CD14-positive monocyte (primary cell): Measurements from ENCODE around the gene IL3RA. TPM values are rescaled to one million over a fixed set of nuclear protein-coding genes. Genes with fewer than 3 reads are reported as not detected.
A peak's percentile ranks its signal among the peaks of the same experiment; 100 is the strongest.

Source experiments
- DNase-seq, 3 donors: peaks; one replicate each; pipeline ENCODE4 v3.0.0-alpha.2; 2011 to 2022
- H2AFZ ChIP-seq: 2 replicates; pipeline ENCODE4 v1.6.0; 2012; ENCODE audit warnings: mild to moderate bottlenecking, low read depth, low read length, inconsistent platforms; ENCODE audit not compliant: insufficient read depth, poor library complexity, severe bottlenecking
- H3K27ac ChIP-seq, 2 donors: 1 replicate in 1 of 2; 2 replicates in 1 of 2; pipeline ENCODE4 v1.5.1; 2012 to 2013; ENCODE audit warnings: low read length in 2 of 2, control low read depth in 1 of 2, inconsistent platforms in 1 of 2, low read depth in 1 of 2, mild to moderate bottlenecking in 1 of 2
- H3K27me3 ChIP-seq, 2 donors: one replicate each; pipeline versions ENCODE4 v1.6.0 to v1.6.1; 2011 to 2013; ENCODE audit warnings: low read length in 2 of 2; ENCODE audit not compliant: control insufficient read depth in 2 of 2, insufficient read depth in 2 of 2
- H3K36me3 ChIP-seq, 2 donors: replicated peaks in 1 of 2; 1 replicate in 1 of 2; 2 replicates in 1 of 2; pipeline versions ENCODE4 v1.5.1 to v1.6.1; 2012 to 2013; ENCODE audit warnings: low read length in 2 of 2, control low read depth in 1 of 2, inconsistent platforms in 1 of 2, mild to moderate bottlenecking in 1 of 2; ENCODE audit not compliant: insufficient read depth in 2 of 2, control insufficient read depth in 1 of 2
- H3K4me1 ChIP-seq, 2 donors: 1 replicate in 1 of 2; 2 replicates in 1 of 2; pipeline versions ENCODE4 v1.5.1 to v1.6.1; 2012 to 2013; ENCODE audit warnings: low read length in 2 of 2, control low read depth in 1 of 2, inconsistent platforms in 1 of 2, mild to moderate bottlenecking in 1 of 2, moderate library complexity in 1 of 2; ENCODE audit not compliant: insufficient read depth in 2 of 2, control insufficient read depth in 1 of 2
- H3K4me2 ChIP-seq: replicated peaks from 2 replicates; pipeline ENCODE3; 2012; ENCODE audit warnings: low read length, moderate library complexity, mild to moderate bottlenecking; ENCODE audit not compliant: poor library complexity, severe bottlenecking; ENCODE audit errors: extremely low read depth
- H3K4me3 ChIP-seq, 3 experiments: fragments of 200-600 bp in 1 of 3; sonication (generic) in 1 of 3; replicated peaks in 1 of 3; 1 replicate in 2 of 3; 2 replicates in 1 of 3; pipeline ENCODE4 v1.5.1; 2011 to 2013; ENCODE audit warnings: low read length in 3 of 3, mild to moderate bottlenecking in 3 of 3, control low read depth in 2 of 3, low read depth in 2 of 3, inconsistent platforms in 1 of 3, moderate library complexity in 1 of 3
- H3K79me2 ChIP-seq: 2 replicates; pipeline ENCODE4 v1.6.0; 2012; ENCODE audit warnings: mild to moderate bottlenecking, control low read depth, inconsistent platforms, low read length, moderate library complexity; ENCODE audit not compliant: insufficient read depth
- H3K9ac ChIP-seq: 2 replicates; pipeline ENCODE4 v1.6.0; 2017; ENCODE audit warnings: low read length, mild to moderate bottlenecking; ENCODE audit not compliant: insufficient read depth, poor library complexity, severe bottlenecking
- H3K9me3 ChIP-seq, 2 donors: replicated peaks in 1 of 2; 1 replicate in 1 of 2; 2 replicates in 1 of 2; pipeline versions ENCODE4 v1.5.1 to v1.6.1; 2012 to 2013; ENCODE audit warnings: low read length in 2 of 2, control low read depth in 1 of 2; ENCODE audit not compliant: control insufficient read depth in 1 of 2, insufficient read depth in 1 of 2
- H4K20me1 ChIP-seq: 2 replicates; pipeline ENCODE4 v1.6.0; 2012; ENCODE audit warnings: mild to moderate bottlenecking, low read length, control low read depth, moderate library complexity; ENCODE audit not compliant: insufficient read depth
- H3K27ac Mint-ChIP-seq, 7 donors: one replicate each; pipeline ENCODE4 v1.8.0; 2020; ENCODE audit warnings: mild to moderate bottlenecking in 7 of 7, mixed read lengths in 7 of 7, moderate library complexity in 6 of 7, inconsistent platforms in 2 of 7
- H3K27me3 Mint-ChIP-seq, 3 donors: one replicate each; pipeline ENCODE4 v1.8.0; 2021 to 2022; ENCODE audit warnings: low read depth in 3 of 3, mild to moderate bottlenecking in 3 of 3, mixed read lengths in 3 of 3, moderate library complexity in 3 of 3, inconsistent platforms in 1 of 3
- H3K36me3 Mint-ChIP-seq, 2 donors: one replicate each; pipeline ENCODE4 v1.8.0; 2020; ENCODE audit warnings: mixed read lengths in 2 of 2, inconsistent platforms in 1 of 2, mild to moderate bottlenecking in 1 of 2
- H3K4me1 Mint-ChIP-seq: one replicate; pipeline ENCODE4 v1.8.0; 2020; ENCODE audit warnings: mild to moderate bottlenecking, mixed read lengths
- H3K4me3 Mint-ChIP-seq, 2 donors: one replicate each; pipeline ENCODE4 v1.8.0; 2020; ENCODE audit warnings: mild to moderate bottlenecking in 2 of 2, mixed read lengths in 2 of 2, moderate library complexity in 1 of 2
- H3K9me3 Mint-ChIP-seq, 7 donors: one replicate each; pipeline ENCODE4 v1.8.0; 2020 to 2022; ENCODE audit warnings: mixed read lengths in 7 of 7, mild to moderate bottlenecking in 6 of 7, moderate library complexity in 6 of 7, inconsistent platforms in 2 of 7
- WGBS: methylation state at CpG from one replicate; pipeline ENCODE4 v1.1.5; 2013; ENCODE audit warnings: missing lambda C conversion rate; ENCODE audit not compliant: insufficient coverage; 5-methylcytosine and 5-hydroxymethylcytosine counted together
- intact Hi-C, 2 donors: fragments of 100-400 bp; cut with micrococcal nuclease; formaldehyde crosslinking; loops; one replicate each; pipeline versions ENCODE4 v1.15.0 to v1.15.1; 2023
- polyA plus RNA-seq, 3 donors: library from polyadenylated mRNA; depleted of rRNA in 1 of 3; unstranded in 2 of 3; stranded (reverse) in 1 of 3; fragments of 300-500 nt in 2 of 3; fragments of >200 nt in 1 of 3; fragmentation: Illumina TruSeq in 2 of 3; gene quantifications; 1 replicate in 2 of 3; 2 replicates in 1 of 3; pipeline ENCODE4 v1.2.3, GENCODE V29; 2012 to 2021
- TF ChIP-seq, protein P1 (sequence below): fragments of 200-600 bp; IDR thresholded peaks from one replicate; pipeline ENCODE4 v1.8.0; 2022; ENCODE audit warnings: antibody characterized with exemption, mild to moderate bottlenecking

IL3RA gene
- polyA plus RNA-seq, 3 donors: 2.9 to 12.0 (median 4.4) TPM

DNA sequence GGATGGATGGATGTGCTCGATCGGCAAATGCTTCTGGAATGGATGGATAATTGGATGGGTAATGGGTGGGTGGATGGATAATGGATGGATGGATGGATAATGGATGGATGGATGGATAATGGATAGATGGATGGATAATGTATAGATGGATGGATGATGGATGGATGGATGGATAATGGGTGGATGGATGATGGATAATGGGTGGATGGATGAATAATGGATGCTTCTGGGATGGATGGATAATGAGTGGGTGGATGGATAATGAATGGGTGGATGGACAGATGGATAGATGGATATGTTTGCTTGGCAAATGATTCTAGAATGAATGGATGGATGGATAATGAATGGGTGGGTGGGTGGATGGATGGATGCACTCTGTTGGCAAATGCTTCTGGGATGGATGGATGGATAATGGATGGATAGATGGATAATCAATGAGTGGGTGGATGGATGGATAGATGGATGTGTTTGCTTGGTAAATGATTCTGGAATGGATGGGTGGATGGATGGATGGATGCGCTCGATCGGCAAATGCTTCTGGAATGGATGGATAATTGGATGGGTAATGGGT is 59.1 kb downstream of the IL3RA start:
- Mint-ChIP-seq H3K4me3 (no peak overlapping the region), H3K36me3 (peaks cover 27 to 52% of the 10 kb centered on the region in 2 donors), H3K27me3 (no peaks in the 10 kb centered on the region), H3K27ac (peak overlapping the region in 2 of 7 donors; percentile 1 to 16), H3K4me1 (peaks cover 17% of the 10 kb centered on the region), H3K9me3 (peaks cover 0 to 1% (median 0%) of the 10 kb centered on the region in 7 donors)
- H3K36me3 ChIP-seq: peaks cover 20 to 49% of the 10 kb centered on the region in 2 donors
- DNase-seq: no peak
- no peak overlapping the region for H3K4me2 ChIP-seq
- no peak overlapping the region for H2AFZ ChIP-seq
- WGBS: 98% methylated on average over 5 of the region's 5 CpGs
- no peak overlapping the region for H3K4me3 ChIP-seq
- H3K27ac ChIP-seq: no peak overlapping the region
- intact Hi-C loops: loop anchor here in 1 of 2 donors (10.0 kb wide), 3 partner anchors 71 to 199 kb away; partner anchors contain the start of gene AKAP17A
- peaks cover 49% of the 10 kb centered on the region for H3K79me2 ChIP-seq
- H3K9me3 ChIP-seq: no peaks in the 10 kb centered on the region
- peaks cover 36% of the 10 kb centered on the region for H4K20me1 ChIP-seq
- H3K9ac ChIP-seq: no peak overlapping the region
- TF ChIP-seq, protein P1, sequence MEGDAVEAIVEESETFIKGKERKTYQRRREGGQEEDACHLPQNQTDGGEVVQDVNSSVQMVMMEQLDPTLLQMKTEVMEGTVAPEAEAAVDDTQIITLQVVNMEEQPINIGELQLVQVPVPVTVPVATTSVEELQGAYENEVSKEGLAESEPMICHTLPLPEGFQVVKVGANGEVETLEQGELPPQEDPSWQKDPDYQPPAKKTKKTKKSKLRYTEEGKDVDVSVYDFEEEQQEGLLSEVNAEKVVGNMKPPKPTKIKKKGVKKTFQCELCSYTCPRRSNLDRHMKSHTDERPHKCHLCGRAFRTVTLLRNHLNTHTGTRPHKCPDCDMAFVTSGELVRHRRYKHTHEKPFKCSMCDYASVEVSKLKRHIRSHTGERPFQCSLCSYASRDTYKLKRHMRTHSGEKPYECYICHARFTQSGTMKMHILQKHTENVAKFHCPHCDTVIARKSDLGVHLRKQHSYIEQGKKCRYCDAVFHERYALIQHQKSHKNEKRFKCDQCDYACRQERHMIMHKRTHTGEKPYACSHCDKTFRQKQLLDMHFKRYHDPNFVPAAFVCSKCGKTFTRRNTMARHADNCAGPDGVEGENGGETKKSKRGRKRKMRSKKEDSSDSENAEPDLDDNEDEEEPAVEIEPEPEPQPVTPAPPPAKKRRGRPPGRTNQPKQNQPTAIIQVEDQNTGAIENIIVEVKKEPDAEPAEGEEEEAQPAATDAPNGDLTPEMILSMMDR: no peak
- no peaks in the 10 kb centered on the region for H3K27me3 ChIP-seq
- peaks cover 12 to 23% of the 10 kb centered on the region in 2 donors for H3K4me1 ChIP-seq

GRCh38 chrX:1397001-1397400 is 60.4 kb downstream of the IL3RA start:
- no peak overlapping the region for H3K4me3 ChIP-seq
- TF ChIP-seq, protein P1: no peak

More at GRCh38 chrX:1397001-1397400, 60.4 kb downstream of the IL3RA start:
- Mint-ChIP-seq H3K36me3 (peaks cover 29 to 52% of the 10 kb centered on the region in 2 donors), H3K9me3 (peaks cover 0 to 1% (median 0%) of the 10 kb centered on the region in 7 donors), H3K4me3 (no peak overlapping the region), H3K4me1 (peaks cover 12% of the 10 kb centered on the region), H3K27me3 (no peaks in the 10 kb centered on the region), H3K27ac (peak overlapping the region in 4 of 7 donors; percentile 21 to 54 (median 41))
- WGBS: 94% methylated on average over 13 of the region's 15 CpGs
- H3K9me3 ChIP-seq: no peaks in the 10 kb centered on the region
- peaks cover 18 to 60% of the 10 kb centered on the region in 2 donors for H3K36me3 ChIP-seq
- no peak overlapping the region for H3K27ac ChIP-seq
- no peak overlapping the region for H3K9ac ChIP-seq
- no peak overlapping the region for H2AFZ ChIP-seq
- intact Hi-C loops: loop anchor here in 1 of 2 donors (10.0 kb wide), 3 partner anchors 72 to 198 kb away; partner anchors contain the start of gene AKAP17A
- H3K79me2 ChIP-seq: peaks cover 37% of the 10 kb centered on the region
- peaks cover 6 to 16% of the 10 kb centered on the region in 2 donors for H3K4me1 ChIP-seq
- DNase-seq: no peak
- no peak overlapping the region for H3K4me2 ChIP-seq
- H3K27me3 ChIP-seq: no peaks in the 10 kb centered on the region
- peaks cover 24% of the 10 kb centered on the region for H4K20me1 ChIP-seq
